Skeletal muscle tissue (tissue), 4 donors: ENCODE results near the gene ALDH4A1. TPM values are rescaled to one million over a fixed set of nuclear protein-coding genes. Genes with fewer than 3 reads are reported as not detected.
A peak's percentile ranks its signal among the peaks of the same experiment; 100 is the strongest.

Experiments
- H3K27ac ChIP-seq: one replicate; pipeline ENCODE4 v1.7.0; 2013; ENCODE audit warnings: mild to moderate bottlenecking, low read depth, low read length, inconsistent platforms
- H3K27me3 ChIP-seq, 3 donors: one replicate each; pipeline ENCODE4 v1.7.0; 2013; ENCODE audit warnings: low read length in 3 of 3; ENCODE audit not compliant: control insufficient read depth in 3 of 3, insufficient read depth in 3 of 3
- H3K36me3 ChIP-seq, 3 donors: one replicate each; pipeline ENCODE4 v1.7.0; 2013; ENCODE audit warnings: low read length in 3 of 3; ENCODE audit not compliant: control insufficient read depth in 3 of 3, insufficient read depth in 3 of 3
- H3K4me1 ChIP-seq, 3 donors: one replicate each; pipeline ENCODE4 v1.7.0; 2013; ENCODE audit warnings: low read length in 3 of 3, mild to moderate bottlenecking in 3 of 3; ENCODE audit not compliant: control insufficient read depth in 3 of 3, insufficient read depth in 3 of 3
- H3K4me3 ChIP-seq, 3 donors: one replicate each; pipeline ENCODE4 v1.7.0; 2013; ENCODE audit warnings: low read length in 3 of 3
- H3K9ac ChIP-seq, 3 donors: one replicate each; pipeline ENCODE4 v1.7.0; 2013; ENCODE audit warnings: low read length in 3 of 3, mild to moderate bottlenecking in 3 of 3, moderate library complexity in 2 of 3, low read depth in 1 of 3
- H3K9me3 ChIP-seq, 3 donors: one replicate each; pipeline ENCODE4 v1.7.0; 2013; ENCODE audit warnings: low read length in 3 of 3; ENCODE audit not compliant: control insufficient read depth in 3 of 3
- total RNA-seq: library from RNA; depleted of rRNA; stranded (reverse); fragments of >200 nt; gene quantifications from one replicate; pipeline ENCODE4 v1.2.3, GENCODE V29; 2014
- donor health status: Osteomylitis.

The ALDH4A1 gene
- total RNA-seq, 1 donor from 2014 or later, result 6.3 TPM

DNA sequence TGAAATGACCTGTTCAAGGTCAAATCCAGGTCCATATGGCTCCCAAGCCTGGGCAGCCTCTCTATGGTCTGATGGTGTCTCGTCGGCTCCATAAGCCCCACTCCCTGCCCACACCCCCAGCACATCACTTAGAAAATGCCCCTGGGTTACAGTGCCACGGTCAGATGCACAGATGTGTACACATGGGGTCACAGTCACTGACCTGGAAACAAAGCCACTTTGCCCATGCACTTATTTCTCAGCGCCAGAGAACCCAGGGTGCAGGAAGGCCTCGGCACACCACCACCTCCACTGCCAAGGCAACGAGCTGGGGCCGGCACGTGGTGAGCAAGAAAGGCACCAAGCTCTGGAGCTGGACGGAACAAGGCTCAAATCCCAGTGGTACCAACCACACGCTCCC is 29.4 kb upstream of the ALDH4A1 start:
- H3K27ac ChIP-seq, result no peak overlapping the region
- H3K36me3 ChIP-seq, result no peaks in the 10 kb centered on the region
- H3K4me3 ChIP-seq, result no peak overlapping the region
- H3K9ac ChIP-seq, result no peak overlapping the region
- H3K9me3 ChIP-seq, result no peaks in the 10 kb centered on the region
- peaks cover 19 to 27% (median 24%) of the 10 kb centered on the region in 3 donors for H3K4me1 ChIP-seq
- H3K27me3 ChIP-seq, result no peaks in the 10 kb centered on the region

DNA sequence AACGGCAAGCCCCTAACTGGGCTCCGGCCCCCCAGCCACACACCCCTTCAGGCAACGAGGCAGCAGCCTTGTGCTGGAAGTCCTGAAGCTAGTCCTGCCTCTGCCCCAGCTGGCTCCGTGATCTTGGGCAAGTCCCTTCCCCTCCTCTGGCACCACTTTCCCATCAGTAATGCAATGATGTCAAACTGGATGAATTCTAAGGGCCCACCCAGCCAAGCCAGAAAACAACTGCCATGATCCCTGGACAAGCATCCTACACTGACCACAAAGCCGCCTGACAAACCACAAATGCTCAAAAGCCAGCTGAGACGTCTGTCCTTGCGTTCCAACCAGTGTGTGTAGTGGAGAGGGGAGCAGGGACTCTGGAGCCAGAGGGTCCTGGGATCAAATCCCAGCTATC is 27.3 kb upstream of the ALDH4A1 start:
- no peaks in the 10 kb centered on the region for H3K36me3 ChIP-seq
- no peaks in the 10 kb centered on the region for H3K27me3 ChIP-seq
- H3K27ac ChIP-seq, result no peak overlapping the region
- no peak overlapping the region for H3K9ac ChIP-seq
- no peaks in the 10 kb centered on the region for H3K9me3 ChIP-seq
- H3K4me3 ChIP-seq, result no peak overlapping the region
- H3K4me1 ChIP-seq, result peaks cover 29 to 32% (median 31%) of the 10 kb centered on the region in 3 donors

DNA sequence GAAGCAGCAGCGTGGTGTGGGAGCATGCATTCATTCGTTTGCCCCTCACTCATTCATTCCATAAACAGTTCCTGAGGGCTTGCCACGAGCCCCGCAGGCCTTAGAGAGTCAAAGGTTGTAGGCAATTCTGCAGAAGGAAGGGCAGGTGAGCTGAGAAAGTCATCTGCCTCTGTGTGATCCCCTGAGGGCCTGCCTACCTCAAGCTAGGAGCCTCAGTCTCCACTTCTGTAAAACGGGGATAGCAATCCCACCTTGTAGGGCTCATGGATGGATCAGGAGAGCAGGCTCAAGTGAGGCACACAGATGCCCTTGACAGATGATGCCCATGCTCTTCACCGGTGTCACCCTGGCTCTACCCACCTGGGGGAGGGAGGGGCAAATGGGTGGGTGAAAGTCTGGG is 26.6 kb upstream of the ALDH4A1 start:
- H3K9me3 ChIP-seq, result no peaks in the 10 kb centered on the region
- H3K36me3 ChIP-seq, result no peaks in the 10 kb centered on the region
- no peak overlapping the region for H3K27ac ChIP-seq
- H3K27me3 ChIP-seq, result no peaks in the 10 kb centered on the region
- peaks cover 36 to 39% (median 38%) of the 10 kb centered on the region in 3 donors for H3K4me1 ChIP-seq
- H3K4me3 ChIP-seq, result no peak overlapping the region
- H3K9ac ChIP-seq, result no peak overlapping the region

DNA sequence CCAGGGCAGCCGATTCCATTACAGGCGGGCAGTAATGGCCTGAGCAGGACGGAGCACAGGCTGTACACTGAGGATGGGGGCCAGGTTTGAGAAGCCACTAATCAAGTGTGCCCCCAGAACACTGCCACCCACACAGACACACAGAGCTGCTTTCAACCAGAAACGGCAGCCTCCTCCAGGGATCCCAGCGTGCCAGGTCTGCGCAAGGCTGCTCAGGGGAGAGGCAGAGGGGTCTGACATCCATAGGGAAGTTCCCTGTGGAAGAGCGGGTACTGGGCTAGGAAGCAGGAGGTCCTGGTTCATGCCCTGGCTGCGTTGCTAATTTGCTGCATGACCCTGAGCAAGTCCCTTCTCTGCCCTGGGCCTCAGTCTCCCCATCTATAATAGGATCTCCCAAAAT is 26.1 kb upstream of the ALDH4A1 start:
- no peak overlapping the region for H3K4me3 ChIP-seq
- H3K9ac ChIP-seq, result no peak overlapping the region
- no peak overlapping the region for H3K27ac ChIP-seq
- no peaks in the 10 kb centered on the region for H3K27me3 ChIP-seq
- H3K4me1 ChIP-seq, result peaks cover 42 to 45% (median 44%) of the 10 kb centered on the region in 3 donors
- H3K9me3 ChIP-seq, result no peaks in the 10 kb centered on the region
- H3K36me3 ChIP-seq, result no peaks in the 10 kb centered on the region

GRCh38 chr1:18927654-18928272 is 25.4 kb upstream of the ALDH4A1 start:
- Histone ChIP-seq H3K9me3 (no peaks in the 10 kb centered on the region), H3K4me1 (peaks cover 48 to 51% (median 50%) of the 10 kb centered on the region in 3 donors), H3K27me3 (no peaks in the 10 kb centered on the region), H3K36me3 (no peaks in the 10 kb centered on the region), H3K27ac (no peak overlapping the region), H3K4me3 (no peak overlapping the region), H3K9ac (no peak overlapping the region)

- H3K36me3 ChIP-seq, result no peaks in the 10 kb centered on the region
- H3K27me3 ChIP-seq, result no peaks in the 10 kb centered on the region
- H3K9ac ChIP-seq, result peak overlapping the region in 2 of 3 donors; percentile 1 to 40
- H3K4me1 ChIP-seq, result peaks cover 54 to 56% (median 55%) of the 10 kb centered on the region in 3 donors
- peak overlapping the region in 1 of 3 donors; percentile 20 for H3K4me3 ChIP-seq
- H3K9me3 ChIP-seq, result no peaks in the 10 kb centered on the region
- H3K27ac ChIP-seq, result peak overlapping the region; percentile 66
Observed at GRCh38 chr1:18927082-18927653, 24.8 kb upstream of the ALDH4A1 start.

- Histone ChIP-seq H3K4me3 (peak overlapping the region in 1 of 3 donors; percentile 20), H3K36me3 (no peaks in the 10 kb centered on the region), H3K4me1 (peaks cover 60 to 62% (median 61%) of the 10 kb centered on the region in 3 donors), H3K27ac (peak overlapping the region; percentile 66), H3K9ac (peak overlapping the region in 2 of 3 donors; percentile 40 to 51), H3K9me3 (no peaks in the 10 kb centered on the region), H3K27me3 (no peaks in the 10 kb centered on the region)
Observed at GRCh38 chr1:18926315-18927081, 24.1 kb upstream of the ALDH4A1 start.

DNA sequence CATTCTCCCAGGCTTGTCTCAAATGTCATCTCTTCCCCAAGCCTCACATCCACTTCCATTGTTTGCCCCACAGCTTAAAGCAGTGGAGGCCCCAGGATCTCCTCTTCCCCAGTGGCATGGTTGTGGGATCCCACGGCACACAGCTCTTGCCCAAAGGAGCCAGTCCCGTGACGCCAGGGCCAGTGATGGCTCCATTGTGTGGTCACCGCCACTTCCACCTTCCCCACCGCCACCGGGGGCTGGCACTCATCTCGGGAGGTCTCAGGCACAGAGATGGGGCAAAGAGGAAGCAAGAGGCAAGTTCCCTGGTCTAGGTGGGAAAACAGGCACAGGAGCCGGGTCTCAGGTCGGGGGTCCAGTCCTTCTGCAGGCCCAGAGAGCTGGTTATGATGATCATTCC is 22.9 kb upstream of the ALDH4A1 start:
- H3K9me3 ChIP-seq, result no peaks in the 10 kb centered on the region
- H3K4me3 ChIP-seq, result no peak overlapping the region
- H3K4me1 ChIP-seq, result peaks cover 66 to 67% (median 66%) of the 10 kb centered on the region in 3 donors
- no peak overlapping the region for H3K27ac ChIP-seq
- no peaks in the 10 kb centered on the region for H3K27me3 ChIP-seq
- H3K9ac ChIP-seq, result peak overlapping the region in 1 of 3 donors; percentile 8
- H3K36me3 ChIP-seq, result peaks cover 6 to 7% (median 6%) of the 10 kb centered on the region in 3 donors

DNA sequence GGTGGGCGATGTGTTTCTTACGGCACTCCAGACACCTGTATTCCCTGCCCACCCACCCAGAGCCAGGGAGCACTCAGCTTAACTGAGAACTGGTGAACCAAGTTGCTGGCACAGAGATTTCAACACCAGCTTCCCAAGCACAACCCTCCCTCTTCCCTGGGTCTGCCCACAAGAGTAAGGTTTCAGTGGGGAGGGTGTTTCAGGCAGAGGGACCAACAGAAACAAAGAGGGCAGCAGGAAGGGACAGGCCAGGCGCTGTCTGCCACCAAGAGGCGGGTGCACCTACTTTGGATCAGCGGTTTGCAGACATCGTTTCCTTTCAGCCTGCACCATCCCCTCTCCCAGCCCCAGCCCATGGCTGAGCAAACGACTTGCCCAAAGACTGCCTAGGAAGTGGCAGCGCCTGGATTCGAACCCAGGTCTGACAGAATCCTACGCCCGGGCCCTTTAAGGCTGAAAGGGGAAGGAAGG is 21.9 kb upstream of the ALDH4A1 start:
- peak overlapping the region in 1 of 3 donors; percentile 29 for H3K4me3 ChIP-seq
- H3K4me1 ChIP-seq, result peaks cover 57 to 64% (median 58%) of the 10 kb centered on the region in 3 donors
- H3K27me3 ChIP-seq, result no peaks in the 10 kb centered on the region
- H3K27ac ChIP-seq, result no peak overlapping the region
- H3K9me3 ChIP-seq, result no peaks in the 10 kb centered on the region
- H3K9ac ChIP-seq, result peak overlapping the region in 1 of 3 donors; percentile 83
- peaks cover 6 to 12% (median 6%) of the 10 kb centered on the region in 3 donors for H3K36me3 ChIP-seq
